ENCODE measurements around the gene SMCHD1.

GRCh38 chr18:2736823-2737222, 81.3 kb downstream of the SMCHD1 start:
- TF ChIP-seq POLR2A (IDR thresholded peaks at IDR 0.05) (no peak), CTCF (IDR thresholded peaks at IDR 0.05) (no peak)

Data from lower leg skin (tissue), 3 donors.